A549 (cell line): ENCODE results near the gene DIPK2A. TPM values are rescaled to one million over a fixed set of nuclear protein-coding genes. Genes with fewer than 3 reads are reported as not detected.

Source experiments
- ATAC-seq, 2 experiments: fragments of 200-7000 bp in 1 of 2; fragments of >200 bp in 1 of 2; cut with Nextera tagmentation in 1 of 2; cut with Tn5 transposase in 1 of 2; 3 replicates each; pipeline versions ENCODE4 v1.8.0 to v1.9.1; 2018 to 2020; ENCODE audit warnings: mild to moderate bottlenecking in 1 of 2, moderate library complexity in 1 of 2
- CTCF ChIA-PET: fragments of 300-600 bp; sonication (Branson Sonifier 250); formaldehyde crosslinking; extraction: SDS; loops from one replicate; lab custom pipeline; 2021; ENCODE audit warnings: antibody characterized with exemption, inconsistent platforms; lab: Yijun Ruan, JAX
- POLR2A ChIA-PET: fragments of 350-600 bp; formaldehyde crosslinking; extraction: SDS; loops from one replicate; lab custom pipeline; 2021; ENCODE audit warnings: antibody characterized with exemption, inconsistent platforms; lab: Yijun Ruan, JAX
- DNase-seq, 2 experiments: peaks; one replicate each; pipeline versions ENCODE4 v3.0.0 to v3.0.0-alpha.2; 2011 to 2016; ENCODE audit warnings: low read depth in 1 of 2, low spot score in 1 of 2
- FAIRE-seq: peaks from 2 replicates; lab custom pipeline; 2011; peaks lifted over from hg19 to GRCh38; lab: Jason Lieb, UNC
- H3K27ac ChIP-seq, 2 experiments: fragments of >200 bp; sonication (Bioruptor Twin); formaldehyde crosslinking; 3 replicates each; pipeline ENCODE4 v1.5.1; 2016 to 2017
- H3K4me1 ChIP-seq: fragments of >200 bp; sonication (Bioruptor Twin); formaldehyde crosslinking; 3 replicates; pipeline ENCODE4 v1.6.1; 2016
- H3K4me2 ChIP-seq: fragments of >200 bp; sonication (Bioruptor Twin); formaldehyde crosslinking; 3 replicates; pipeline ENCODE4 v1.6.1; 2016
- H3K4me3 ChIP-seq: fragments of >200 bp; sonication (Bioruptor Twin); formaldehyde crosslinking; 3 replicates; pipeline ENCODE4 v1.5.1; 2016
- H3K9me3 ChIP-seq: fragments of >200 bp; sonication (Bioruptor Twin); formaldehyde crosslinking; 3 replicates; pipeline ENCODE4 v1.6.1; 2016
- CBX8 ChIP-seq: fragments of 200-600 bp; sonication (generic); IDR thresholded peaks from 2 replicates; pipeline ENCODE4 v1.6.1; 2016
- EHMT2 ChIP-seq: fragments of 200-600 bp; sonication (generic); IDR thresholded peaks from 2 replicates; pipeline ENCODE4 v1.6.1; 2016; ENCODE audit warnings: antibody characterized with exemption, low read depth, mild to moderate bottlenecking, moderate library complexity
- HOXA7 ChIP-seq: fragments of 250-450 bp; sonication (Bioruptor Pico); IDR thresholded peaks from 2 replicates; pipeline ENCODE4 v1.5.0; 2020; ENCODE audit warnings: mild to moderate bottlenecking, moderate library complexity
- JUNB ChIP-seq: fragments of >200 bp; sonication (Bioruptor Twin); formaldehyde crosslinking; IDR thresholded peaks from 2 replicates; pipeline ENCODE4 v1.6.1; 2016
- KDM1A ChIP-seq: fragments of 200-600 bp; sonication (generic); IDR thresholded peaks from 2 replicates; pipeline ENCODE4 v1.6.1; 2016; ENCODE audit warnings: low read depth, mild to moderate bottlenecking
- NPAS2 ChIP-seq: fragments of 250-450 bp; sonication (Bioruptor Pico); IDR thresholded peaks from 2 replicates; pipeline ENCODE4 v1.8.0; 2022; ENCODE audit warnings: mild to moderate bottlenecking, moderate library complexity, borderline replicate concordance
- NR3C1 ChIP-seq: fragments of >200 bp; sonication (Bioruptor Twin); formaldehyde crosslinking; IDR thresholded peaks from 3 replicates; pipeline ENCODE4 v1.6.1; 2017
- PHF8 ChIP-seq: fragments of 200-600 bp; sonication (generic); IDR thresholded peaks from 2 replicates; pipeline ENCODE4 v1.6.1; 2016; ENCODE audit warnings: low read depth, mild to moderate bottlenecking, antibody characterized with exemption, moderate library complexity, borderline replicate concordance
- POLR2AphosphoS2 ChIP-seq: conservative IDR thresholded peaks from 2 replicates; pipeline ENCODE4 v1.6.1; 2012; ENCODE audit warnings: low read length, improper control_type of control experiment, inconsistent platforms
- RAD21 ChIP-seq, 2 experiments: fragments of >200 bp in 1 of 2; sonication (Bioruptor Twin) in 1 of 2; formaldehyde crosslinking in 1 of 2; IDR thresholded peaks in 1 of 2; conservative IDR thresholded peaks in 1 of 2; 2 replicates in 1 of 2; 3 replicates in 1 of 2; pipeline ENCODE4 v1.6.1; 2012 to 2018; ENCODE audit warnings: inconsistent platforms in 1 of 2
- RARB ChIP-seq: fragments of 250-450 bp; sonication (Bioruptor Pico); IDR thresholded peaks from 2 replicates; pipeline ENCODE4 v1.8.0; 2021; ENCODE audit warnings: mild to moderate bottlenecking, moderate library complexity
- SMC3 ChIP-seq: fragments of >200 bp; sonication (Bioruptor Twin); formaldehyde crosslinking; IDR thresholded peaks from 3 replicates; pipeline ENCODE4 v1.6.1; 2018; ENCODE audit warnings: inconsistent platforms
- WGBS: methylation state at CpG from one replicate; pipeline ENCODE4 v1.1.6; 2017; ENCODE audit errors: missing lambda C conversion rate; 5-methylcytosine and 5-hydroxymethylcytosine counted together
- polyA plus RNA-seq, 4 experiments: library from polyadenylated mRNA; depleted of rRNA in 3 of 4; stranded (reverse); fragments of >200 nt; fragmentation: RNase III in 1 of 4; extraction: RNeasy Plus Mini Kit Qiagen cat#74134 plus additional on column Dnase treatment in 1 of 4; gene quantifications; 2 replicates in 3 of 4; 3 replicates in 1 of 4; pipeline ENCODE4 v1.2.3, GENCODE V29; 2011 to 2017
- TF ChIP-seq, protein P1 (sequence below): IDR thresholded peaks from 2 replicates; pipeline ENCODE4 v1.6.1; 2012
- TF ChIP-seq, protein P2 (sequence below): fragments of >200 bp; sonication (Bioruptor Twin); formaldehyde crosslinking; IDR thresholded peaks from 3 replicates; pipeline ENCODE4 v1.5.1; 2016

Gene DIPK2A
- polyA plus RNA-seq, 2 of the 4 experiments (the other 2 are of a cell fraction), result 5.7 to 9.8 TPM

DNA sequence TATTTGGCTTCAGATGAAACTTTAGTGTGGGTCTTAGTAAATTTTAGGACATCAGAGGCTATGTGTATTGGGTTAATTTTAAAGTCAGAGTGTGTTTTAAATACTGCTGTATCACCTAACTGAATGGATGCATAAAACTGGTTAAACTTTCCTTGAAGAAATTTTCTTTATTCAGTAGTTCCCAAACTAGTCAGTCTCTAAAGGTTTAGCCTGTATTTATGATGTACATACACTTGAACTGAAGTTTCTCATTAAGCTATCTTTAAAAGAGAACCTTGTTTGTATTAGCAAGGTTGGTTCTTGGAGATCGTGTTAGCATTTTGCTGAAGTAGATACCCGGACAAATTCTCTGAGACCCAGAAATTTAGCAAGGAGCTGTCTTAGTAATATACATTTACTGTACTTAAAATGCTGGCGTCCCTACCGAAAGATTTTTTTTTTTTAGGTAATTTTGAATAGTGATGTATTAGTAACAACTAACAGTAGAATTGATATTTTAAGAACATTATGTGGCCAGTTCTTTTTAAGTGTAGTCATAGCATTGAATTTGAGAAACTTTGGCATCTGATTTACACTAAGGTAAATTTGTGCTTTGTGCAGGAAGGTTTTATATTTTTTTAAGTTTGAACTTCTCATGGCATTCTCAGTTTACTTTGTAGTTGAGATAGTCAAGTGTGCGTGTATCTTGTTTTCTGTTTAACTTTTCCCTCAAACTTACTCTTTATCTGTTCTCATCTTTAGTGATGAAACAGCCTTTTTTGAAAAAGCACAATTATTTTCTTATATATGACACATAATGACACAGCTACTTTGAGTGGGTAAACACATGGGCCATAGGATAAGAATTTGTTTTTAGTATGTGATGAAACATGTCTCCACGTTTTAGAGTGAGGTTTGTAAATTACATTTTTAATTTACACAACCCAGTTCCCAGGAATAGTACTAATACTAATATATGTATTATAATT, 2.9 kb downstream of the DIPK2A start:
- TF ChIP-seq, protein P1, sequence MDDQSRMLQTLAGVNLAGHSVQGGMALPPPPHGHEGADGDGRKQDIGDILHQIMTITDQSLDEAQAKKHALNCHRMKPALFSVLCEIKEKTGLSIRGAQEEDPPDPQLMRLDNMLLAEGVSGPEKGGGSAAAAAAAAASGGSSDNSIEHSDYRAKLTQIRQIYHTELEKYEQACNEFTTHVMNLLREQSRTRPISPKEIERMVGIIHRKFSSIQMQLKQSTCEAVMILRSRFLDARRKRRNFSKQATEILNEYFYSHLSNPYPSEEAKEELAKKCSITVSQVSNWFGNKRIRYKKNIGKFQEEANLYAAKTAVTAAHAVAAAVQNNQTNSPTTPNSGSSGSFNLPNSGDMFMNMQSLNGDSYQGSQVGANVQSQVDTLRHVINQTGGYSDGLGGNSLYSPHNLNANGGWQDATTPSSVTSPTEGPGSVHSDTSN, result no peak
- TF ChIP-seq, protein P2, sequence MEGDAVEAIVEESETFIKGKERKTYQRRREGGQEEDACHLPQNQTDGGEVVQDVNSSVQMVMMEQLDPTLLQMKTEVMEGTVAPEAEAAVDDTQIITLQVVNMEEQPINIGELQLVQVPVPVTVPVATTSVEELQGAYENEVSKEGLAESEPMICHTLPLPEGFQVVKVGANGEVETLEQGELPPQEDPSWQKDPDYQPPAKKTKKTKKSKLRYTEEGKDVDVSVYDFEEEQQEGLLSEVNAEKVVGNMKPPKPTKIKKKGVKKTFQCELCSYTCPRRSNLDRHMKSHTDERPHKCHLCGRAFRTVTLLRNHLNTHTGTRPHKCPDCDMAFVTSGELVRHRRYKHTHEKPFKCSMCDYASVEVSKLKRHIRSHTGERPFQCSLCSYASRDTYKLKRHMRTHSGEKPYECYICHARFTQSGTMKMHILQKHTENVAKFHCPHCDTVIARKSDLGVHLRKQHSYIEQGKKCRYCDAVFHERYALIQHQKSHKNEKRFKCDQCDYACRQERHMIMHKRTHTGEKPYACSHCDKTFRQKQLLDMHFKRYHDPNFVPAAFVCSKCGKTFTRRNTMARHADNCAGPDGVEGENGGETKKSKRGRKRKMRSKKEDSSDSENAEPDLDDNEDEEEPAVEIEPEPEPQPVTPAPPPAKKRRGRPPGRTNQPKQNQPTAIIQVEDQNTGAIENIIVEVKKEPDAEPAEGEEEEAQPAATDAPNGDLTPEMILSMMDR, result no peak
- TF ChIP-seq RARB (CRISPR knock-in tag), result no peak
- no peak for TF ChIP-seq CBX8
- no peak for TF ChIP-seq NR3C1
- no peak for TF ChIP-seq KDM1A
- TF ChIP-seq HOXA7 (CRISPR knock-in tag), result no peak
- TF ChIP-seq NPAS2 (CRISPR knock-in tag), result no peak
- TF ChIP-seq JUNB, result no peak
- no peak for TF ChIP-seq POLR2AphosphoS2
- TF ChIP-seq EHMT2, result no peak
- H3K4me3 ChIP-seq, result peak overlapping the region; percentile 93; the same call in 2 of the 3 replicates
- DNase-seq (no peak), FAIRE-seq (peak; percentile 23), ATAC-seq (no peak)
- POLR2A ChIA-PET, result interaction anchor here (0.6 kb wide), 1 partner anchor 207 kb away, joined by 3 read pairs; no protein-coding TSS in a partner anchor
- H3K4me2 ChIP-seq, result peak overlapping the region; percentile 85
- peaks cover 24% of the 10 kb centered on the region for H3K4me1 ChIP-seq
- H3K27ac ChIP-seq, result peak overlapping the region in 1 of 2 experiments; percentile 98; a peak in 2 of 6 replicates
- 73% methylated on average over 6 of the region's 6 CpGs for WGBS
- no peaks in the 10 kb centered on the region for H3K9me3 ChIP-seq
- CTCF ChIA-PET, result interaction anchor here (0.9 to 1.7 kb wide), 4 partner anchors 9 to 90 kb away, joined by 3 to 4 read pairs (median 4); no protein-coding TSS in a partner anchor

DNA sequence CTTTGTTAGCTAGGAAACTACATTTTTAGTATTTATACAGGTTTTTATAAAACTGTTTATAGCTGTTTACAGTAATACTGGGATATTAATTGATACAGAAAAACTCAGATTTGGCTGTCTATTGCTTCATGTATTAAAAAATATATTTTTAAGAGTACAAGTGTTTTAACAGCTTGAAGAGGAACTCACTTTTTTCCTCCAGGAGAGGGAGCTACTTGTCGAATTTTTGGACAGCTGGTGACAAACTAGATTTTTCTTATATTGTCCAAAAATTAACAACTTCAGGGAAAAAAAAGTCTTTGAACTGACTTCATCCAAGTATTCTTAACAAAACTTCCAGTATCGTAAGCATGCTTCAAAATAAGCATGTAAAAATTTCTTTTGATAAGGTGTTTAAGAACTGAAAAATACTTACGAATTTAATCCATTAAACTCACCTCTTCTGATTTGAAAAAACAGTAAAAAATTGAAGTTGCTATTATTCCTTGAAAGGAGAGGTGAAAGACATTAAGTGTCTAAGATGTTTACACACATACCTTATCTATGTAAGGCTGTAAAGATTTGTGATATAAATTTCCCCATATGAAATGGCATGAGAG, 4.0 kb downstream of the DIPK2A start:
- Histone ChIP-seq H3K27ac (no peak overlapping the region), H3K9me3 (no peaks in the 10 kb centered on the region), H3K4me3 (no peak overlapping the region), H3K4me2 (no peak overlapping the region; the same call in 2 of the 3 replicates), H3K4me1 (peaks cover 18% of the 10 kb centered on the region)
- ATAC-seq, result no peak
- no peak for FAIRE-seq
- TF ChIP-seq, protein P2, result peak; percentile 61
- TF ChIP-seq RAD21 (conservative IDR thresholded peaks at IDR 0.05 in 1 of 2, IDR thresholded peaks at IDR 0.05 in 1 of 2) (peak; percentile 33 to 50; a peak in 4 of 5 replicates), PHF8 (no peak), SMC3 (peak; percentile 43; the same call in 2 of the 3 replicates)
- 56% methylated on average over 3 of the region's 3 CpGs for WGBS
- DNase-seq, result peak; percentile 15 to 51
- POLR2A ChIA-PET, result no interaction called here
- CTCF ChIA-PET, result interaction anchor here (1.0 to 1.9 kb wide), 3 partner anchors 10 to 91 kb away, joined by 3 to 6 read pairs (median 5); no protein-coding TSS in a partner anchor
